Omental fat pad (tissue), 4 donors: ENCODE measurements around the gene AZIN2. TPM values are rescaled to one million over a fixed set of nuclear protein-coding genes. Genes with fewer than 3 reads are reported as not detected.

ENCODE experiments used
- ATAC-seq: fragments of 150-250 bp; one replicate; pipeline ENCODE4 v1.9.1; 2016; ENCODE audit warnings: mild to moderate bottlenecking, moderate library complexity; ENCODE audit not compliant: low FRiP score
- DNase-seq: peaks from one replicate; pipeline ENCODE4 v3.0.0-alpha.2; 2019; ENCODE audit warnings: low spot score
- CTCF ChIP-seq, 3 donors: fragments of 450-650 bp; IDR thresholded peaks; one replicate each; pipeline ENCODE4 v1.5.1; 2016 to 2017; ENCODE audit warnings: antibody characterized with exemption in 3 of 3, mild to moderate bottlenecking in 3 of 3, moderate library complexity in 2 of 3
- total RNA-seq, 4 donors: library from RNA; depleted of rRNA; stranded (reverse); fragments of >200 nt; gene quantifications; one replicate each; pipeline ENCODE4 v1.1.0, GENCODE V29; 2016

Gene AZIN2
- total RNA-seq, 4 donors from 2014 or later = 1.8 to 5.3 (median 3.5) TPM

- DNase-seq (no peak), ATAC-seq (no peak)
- TF ChIP-seq CTCF (IDR thresholded peaks at IDR 0.05) = no peak
These were observed 59.5 kb downstream of the AZIN2 start for GRCh38 chr1:33140153-33141149.

GRCh38 chr1:33141216-33141615 is 60.3 kb downstream of the AZIN2 start:
- DNase-seq = no peak
- TF ChIP-seq CTCF (IDR thresholded peaks at IDR 0.05) = no peak
- ATAC-seq = no peak

- DNase-seq = no peak
- no peak for TF ChIP-seq CTCF (IDR thresholded peaks at IDR 0.05)
- no peak for ATAC-seq
These were observed 60.8 kb downstream of the AZIN2 start for GRCh38 chr1:33141781-33142180.

- ATAC-seq = no peak
- no peak for DNase-seq
- no peak for TF ChIP-seq CTCF (IDR thresholded peaks at IDR 0.05)
These were observed 61.6 kb downstream of the AZIN2 start for GRCh38 chr1:33142483-33143064.

GRCh38 chr1:33143176-33143575 is 62.2 kb downstream of the AZIN2 start:
- ATAC-seq (no peak), DNase-seq (no peak)
- no peak for TF ChIP-seq CTCF (IDR thresholded peaks at IDR 0.05)

GRCh38 chr1:33143698-33144097 is 62.7 kb downstream of the AZIN2 start:
- no peak for TF ChIP-seq CTCF (IDR thresholded peaks at IDR 0.05)
- no peak for ATAC-seq
- no peak for DNase-seq
